Measurements from ENCODE around the gene PGLYRP3. TPM values are rescaled to one million over a fixed set of nuclear protein-coding genes. Genes with fewer than 3 reads are reported as not detected.

PGLYRP3 gene
- total RNA-seq, 6 donors from 2014 or later, result not detected

DNA sequence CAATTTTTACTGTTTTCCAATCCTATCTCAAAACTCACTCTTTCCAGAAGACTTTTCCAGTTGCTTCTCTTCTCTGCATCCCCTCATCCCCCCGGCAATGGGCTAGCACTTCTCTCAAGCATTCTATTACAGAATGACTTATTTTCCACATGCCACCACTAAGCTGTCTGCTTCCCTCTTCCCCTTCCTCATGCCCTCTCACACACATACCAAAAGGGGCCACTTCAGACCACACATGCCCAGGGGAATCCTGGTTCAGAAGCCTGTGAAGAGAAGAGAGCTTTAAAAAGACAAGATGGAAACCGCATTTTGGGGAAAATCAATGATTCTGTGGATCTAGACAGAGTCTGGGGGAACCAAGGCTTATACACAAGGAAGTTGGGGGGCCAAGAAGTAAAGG is 61.7 kb downstream of the PGLYRP3 start:
- WGBS, 2 donors, result 72 to 88% methylated on average over 2 of the region's 2 CpGs
- TF ChIP-seq POLR2AphosphoS5 (IDR thresholded peaks at IDR 0.05) (no peak), POLR2A (IDR thresholded peaks at IDR 0.05) (no peak), EP300 (IDR thresholded peaks at IDR 0.05) (no peak)
- TF ChIP-seq, protein P1, sequence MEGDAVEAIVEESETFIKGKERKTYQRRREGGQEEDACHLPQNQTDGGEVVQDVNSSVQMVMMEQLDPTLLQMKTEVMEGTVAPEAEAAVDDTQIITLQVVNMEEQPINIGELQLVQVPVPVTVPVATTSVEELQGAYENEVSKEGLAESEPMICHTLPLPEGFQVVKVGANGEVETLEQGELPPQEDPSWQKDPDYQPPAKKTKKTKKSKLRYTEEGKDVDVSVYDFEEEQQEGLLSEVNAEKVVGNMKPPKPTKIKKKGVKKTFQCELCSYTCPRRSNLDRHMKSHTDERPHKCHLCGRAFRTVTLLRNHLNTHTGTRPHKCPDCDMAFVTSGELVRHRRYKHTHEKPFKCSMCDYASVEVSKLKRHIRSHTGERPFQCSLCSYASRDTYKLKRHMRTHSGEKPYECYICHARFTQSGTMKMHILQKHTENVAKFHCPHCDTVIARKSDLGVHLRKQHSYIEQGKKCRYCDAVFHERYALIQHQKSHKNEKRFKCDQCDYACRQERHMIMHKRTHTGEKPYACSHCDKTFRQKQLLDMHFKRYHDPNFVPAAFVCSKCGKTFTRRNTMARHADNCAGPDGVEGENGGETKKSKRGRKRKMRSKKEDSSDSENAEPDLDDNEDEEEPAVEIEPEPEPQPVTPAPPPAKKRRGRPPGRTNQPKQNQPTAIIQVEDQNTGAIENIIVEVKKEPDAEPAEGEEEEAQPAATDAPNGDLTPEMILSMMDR (IDR thresholded peaks at IDR 0.05), result no peak

DNA sequence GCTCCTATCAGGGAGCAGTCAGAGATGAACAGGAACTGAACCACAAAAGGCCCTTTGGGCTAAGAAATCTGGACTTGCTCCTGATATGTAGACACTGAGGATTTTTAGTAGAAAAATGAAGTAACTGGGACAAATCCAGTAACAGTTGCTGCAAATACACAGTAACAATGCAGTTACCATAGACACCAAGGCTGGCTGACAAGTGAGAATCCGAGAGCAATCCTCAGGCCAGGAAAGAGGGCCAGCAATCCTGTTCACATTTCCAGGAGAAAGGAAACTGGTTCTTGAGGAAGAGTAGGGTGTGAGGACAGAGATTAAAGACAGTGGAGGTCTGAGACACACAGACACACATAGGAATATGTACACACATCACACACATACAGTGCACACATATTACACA is 62.6 kb downstream of the PGLYRP3 start:
- Histone ChIP-seq H3K27ac (no peak overlapping the region), H3K36me3 (no peaks in the 10 kb centered on the region), H3K4me1 (no peaks in the 10 kb centered on the region), H3K9me3 (no peaks in the 10 kb centered on the region), H3K27me3 (no peaks in the 10 kb centered on the region), H3K4me3 (no peak overlapping the region)
- no peak for DNase-seq
- TF ChIP-seq, protein P1 (IDR thresholded peaks at IDR 0.05), result no peak
- TF ChIP-seq POLR2AphosphoS5 (IDR thresholded peaks at IDR 0.05) (no peak), POLR2A (IDR thresholded peaks at IDR 0.05) (no peak), EP300 (IDR thresholded peaks at IDR 0.05) (no peak)
- 50 to 52% methylated on average over 1 of the region's 1 CpG for WGBS, 2 donors
- no peak for ATAC-seq (ENCODE audit: low FRiP score in 2 of 2)

More for the DNA sequence above, 61.7 kb downstream of the PGLYRP3 start:
- Histone ChIP-seq H3K36me3 (no peaks in the 10 kb centered on the region), H3K4me3 (no peak overlapping the region), H3K27me3 (no peaks in the 10 kb centered on the region), H3K9me3 (no peaks in the 10 kb centered on the region), H3K4me1 (no peaks in the 10 kb centered on the region), H3K27ac (no peak overlapping the region)
- DNase-seq (no peak), ATAC-seq (ENCODE audit: low FRiP score in 2 of 2) (no peak)

GRCh38 chr1:153248176-153248879 is 64.4 kb downstream of the PGLYRP3 start:
- Histone ChIP-seq H3K4me1 (no peaks in the 10 kb centered on the region), H3K27ac (no peak overlapping the region), H3K36me3 (no peaks in the 10 kb centered on the region), H3K4me3 (no peak overlapping the region), H3K9me3 (no peaks in the 10 kb centered on the region), H3K27me3 (no peaks in the 10 kb centered on the region)
- 74 to 79% methylated on average over 4 to 5 of the region's 5 CpGs for WGBS, 2 donors
- TF ChIP-seq POLR2A (IDR thresholded peaks at IDR 0.05) (no peak), POLR2AphosphoS5 (IDR thresholded peaks at IDR 0.05) (no peak)
- DNase-seq (no peak), ATAC-seq (ENCODE audit: low FRiP score in 2 of 2) (no peak)

Small RNA genes lying within 50 kb of the gene (small RNA-seq; reads per million reads assigned to genes)
- gene RNU6-160P, result 0 reads per million in 4 donors

Other genes with a start within 250 kb of the PGLYRP3 start
- not detected for gene SPRR2B, start 241.3 kb downstream of the PGLYRP3 start, total RNA-seq
- not detected for gene SPRR2E, start 218.4 kb downstream of the PGLYRP3 start, total RNA-seq
- gene SPRR2F, start 199.4 kb downstream of the PGLYRP3 start, total RNA-seq, result not detected
- gene SPRR2G, start 162.1 kb downstream of the PGLYRP3 start, total RNA-seq, result not detected
- gene LELP1, start 109.5 kb downstream of the PGLYRP3 start, total RNA-seq, result not detected
- not detected for gene PRR9, start 95.4 kb downstream of the PGLYRP3 start, total RNA-seq
- gene LORICRIN, start 53.3 kb downstream of the PGLYRP3 start, total RNA-seq, result not detected
- not detected for gene PGLYRP4, start 35.9 kb upstream of the PGLYRP3 start, total RNA-seq
- gene S100A9, start 44.9 kb upstream of the PGLYRP3 start, total RNA-seq, result 1,000 to 10,000 TPM in 1 of 6 donors, 100 to 1,000 TPM in 5; 133 to 1,125 (median 606) TPM
- 10 to 100 TPM in 5 of 6 donors, 1 to 10 TPM in 1; 5.2 to 75.7 (median 32.1) TPM for gene S100A12, start 62.7 kb upstream of the PGLYRP3 start, total RNA-seq
- 100 to 1,000 TPM in 4 of 6 donors, 10 to 100 TPM in 2; 49.2 to 842 (median 194) TPM for gene S100A8, start 78.1 kb upstream of the PGLYRP3 start, total RNA-seq
- gene S100A7A, start 103.6 kb upstream of the PGLYRP3 start, total RNA-seq, result not detected
- gene S100A7, start 147.7 kb upstream of the PGLYRP3 start, total RNA-seq, result not detected
- 1,000 to 10,000 TPM in 3 of 6 donors, 100 to 1,000 TPM in 3; 399 to 1,595 (median 925) TPM for gene S100A6, start 223.0 kb upstream of the PGLYRP3 start, total RNA-seq
- not detected for gene S100A5, start 228.0 kb upstream of the PGLYRP3 start, total RNA-seq
- gene S100A4, start 232.9 kb upstream of the PGLYRP3 start, total RNA-seq, result 100 to 1,000 TPM; 234 to 983 (median 633) TPM
- gene S100A3, start 236.3 kb upstream of the PGLYRP3 start, total RNA-seq, result 1 to 10 TPM in 5 of 6 donors, not detected in 1; 2.0 to 4.4 (median 2.1) TPM

Data from upper lobe of left lung (tissue), 6 donors.